ENCODE measurements around the gene GLI1.

The GLI1 gene

GRCh38 chr12:57475271-57476161 is 15.9 kb downstream of the GLI1 start:
- H3K36me3 Mint-ChIP-seq, result peaks cover 12% of the 10 kb centered on the region
- peak overlapping the region; percentile 95 for H3K4me3 Mint-ChIP-seq
- H3K27ac Mint-ChIP-seq, result peak overlapping the region; percentile 69
- no peaks in the 10 kb centered on the region for H3K27me3 Mint-ChIP-seq
- H3K9me3 Mint-ChIP-seq, result no peaks in the 10 kb centered on the region
- peaks cover 85% of the 10 kb centered on the region for H3K4me1 Mint-ChIP-seq

GRCh38 chr12:57476162-57476992 is 16.8 kb downstream of the GLI1 start:
- Mint-ChIP-seq H3K27ac (peak overlapping the region; percentile 91), H3K4me1 (peaks cover 88% of the 10 kb centered on the region), H3K27me3 (no peaks in the 10 kb centered on the region), H3K36me3 (peaks cover 12% of the 10 kb centered on the region), H3K9me3 (no peaks in the 10 kb centered on the region), H3K4me3 (peak overlapping the region; percentile 95)

GRCh38 chr12:57476993-57477709 is 17.6 kb downstream of the GLI1 start:
- peaks cover 88% of the 10 kb centered on the region for H3K4me1 Mint-ChIP-seq
- peaks cover 10% of the 10 kb centered on the region for H3K36me3 Mint-ChIP-seq
- no peaks in the 10 kb centered on the region for H3K27me3 Mint-ChIP-seq

GRCh38 chr12:57477710-57478681 is 18.4 kb downstream of the GLI1 start:
- peak overlapping the region; percentile 91 for H3K27ac Mint-ChIP-seq
- no peaks in the 10 kb centered on the region for H3K9me3 Mint-ChIP-seq
- H3K36me3 Mint-ChIP-seq, result peaks cover 10% of the 10 kb centered on the region
- peaks cover 81% of the 10 kb centered on the region for H3K4me1 Mint-ChIP-seq
- no peaks in the 10 kb centered on the region for H3K27me3 Mint-ChIP-seq
- H3K4me3 Mint-ChIP-seq, result peak overlapping the region; percentile 95

More at GRCh38 chr12:57476993-57477709, 17.6 kb downstream of the GLI1 start:
- H3K27ac Mint-ChIP-seq, result peak overlapping the region; percentile 91
- peak overlapping the region; percentile 95 for H3K4me3 Mint-ChIP-seq
- no peaks in the 10 kb centered on the region for H3K9me3 Mint-ChIP-seq

- Mint-ChIP-seq H3K27me3 (no peaks in the 10 kb centered on the region), H3K9me3 (no peaks in the 10 kb centered on the region), H3K27ac (peak overlapping the region; percentile 91), H3K4me3 (peak overlapping the region; percentile 95), H3K36me3 (peaks cover 7% of the 10 kb centered on the region), H3K4me1 (peaks cover 77% of the 10 kb centered on the region)
Observed at GRCh38 chr12:57479043-57479375, 19.4 kb downstream of the GLI1 start.

GRCh38 chr12:57479376-57480115 is 20.0 kb downstream of the GLI1 start, which contains the start of gene ARHGAP9:
ARHGAP9 (minus strand) TSS chr12:57479866; CDS start chr12:57479406, 460 bp downstream.
- no peaks in the 10 kb centered on the region for H3K27me3 Mint-ChIP-seq
- peak within 1 kb of the TSS; percentile 95 for H3K4me3 Mint-ChIP-seq
- H3K36me3 Mint-ChIP-seq, result peaks cover 2% of the 10 kb centered on the region
- H3K27ac Mint-ChIP-seq, result peak within 1 kb of the TSS; percentile 91
- H3K9me3 Mint-ChIP-seq, result no peaks in the 10 kb centered on the region
- peaks cover 72% of the 10 kb centered on the region for H3K4me1 Mint-ChIP-seq

GRCh38 chr12:57481671-57482070 is 22.1 kb downstream of the GLI1 start:
- Mint-ChIP-seq H3K27me3 (no peaks in the 10 kb centered on the region), H3K9me3 (no peaks in the 10 kb centered on the region), H3K4me3 (peak overlapping the region; percentile 19), H3K36me3 (no peaks in the 10 kb centered on the region), H3K27ac (peak overlapping the region; percentile 91), H3K4me1 (peaks cover 60% of the 10 kb centered on the region)

GRCh38 chr12:57483466-57483865 is 23.9 kb downstream of the GLI1 start:
- H3K9me3 Mint-ChIP-seq, result no peaks in the 10 kb centered on the region
- peaks cover 5% of the 10 kb centered on the region for H3K36me3 Mint-ChIP-seq
- peaks cover 48% of the 10 kb centered on the region for H3K4me1 Mint-ChIP-seq
- no peaks in the 10 kb centered on the region for H3K27me3 Mint-ChIP-seq
- H3K4me3 Mint-ChIP-seq, result no peak overlapping the region
- H3K27ac Mint-ChIP-seq, result peak overlapping the region; percentile 80

- no peak overlapping the region for H3K27ac Mint-ChIP-seq
- H3K4me3 Mint-ChIP-seq, result no peak overlapping the region
- peaks cover 17% of the 10 kb centered on the region for H3K36me3 Mint-ChIP-seq
- H3K9me3 Mint-ChIP-seq, result no peaks in the 10 kb centered on the region
- H3K27me3 Mint-ChIP-seq, result no peaks in the 10 kb centered on the region
- H3K4me1 Mint-ChIP-seq, result peaks cover 44% of the 10 kb centered on the region
Observed at GRCh38 chr12:57485695-57486094, 26.1 kb downstream of the GLI1 start.

GRCh38 chr12:57487055-57487596 is 27.5 kb downstream of the GLI1 start:
- no peaks in the 10 kb centered on the region for H3K27me3 Mint-ChIP-seq
- peaks cover 41% of the 10 kb centered on the region for H3K4me1 Mint-ChIP-seq
- H3K36me3 Mint-ChIP-seq, result peaks cover 24% of the 10 kb centered on the region
- no peaks in the 10 kb centered on the region for H3K9me3 Mint-ChIP-seq
- peak overlapping the region; percentile 99 for H3K4me3 Mint-ChIP-seq
- H3K27ac Mint-ChIP-seq, result no peak overlapping the region

- H3K27ac Mint-ChIP-seq, result peak within 1 kb of the TSS; percentile 96
- H3K4me3 Mint-ChIP-seq, result peak within 1 kb of the TSS; percentile 99
- H3K36me3 Mint-ChIP-seq, result peaks cover 25% of the 10 kb centered on the region
- H3K4me1 Mint-ChIP-seq, result peaks cover 42% of the 10 kb centered on the region
- H3K27me3 Mint-ChIP-seq, result no peaks in the 10 kb centered on the region
- H3K9me3 Mint-ChIP-seq, result no peaks in the 10 kb centered on the region
Observed at GRCh38 chr12:57487597-57488401, 28.2 kb downstream of the GLI1 start, which contains the start of gene MARS1. MARS1 (plus strand) TSS chr12:57488068; CDS start chr12:57488091, 23 bp downstream.

GRCh38 chr12:57488402-57489156 is 29.0 kb downstream of the GLI1 start:
- Mint-ChIP-seq H3K27me3 (no peaks in the 10 kb centered on the region), H3K4me3 (peak overlapping the region; percentile 99), H3K27ac (peak overlapping the region; percentile 96), H3K9me3 (no peaks in the 10 kb centered on the region), H3K4me1 (peaks cover 38% of the 10 kb centered on the region), H3K36me3 (peaks cover 27% of the 10 kb centered on the region)

All from activated naive CD4-positive, alpha-beta T cell treated with anti-CD3 and anti-CD28 coated beads, Interleukin-2, amount 50 U/mL, for 24 hours (primary cell).